ENCODE results near the gene UCHL1.

DNA sequence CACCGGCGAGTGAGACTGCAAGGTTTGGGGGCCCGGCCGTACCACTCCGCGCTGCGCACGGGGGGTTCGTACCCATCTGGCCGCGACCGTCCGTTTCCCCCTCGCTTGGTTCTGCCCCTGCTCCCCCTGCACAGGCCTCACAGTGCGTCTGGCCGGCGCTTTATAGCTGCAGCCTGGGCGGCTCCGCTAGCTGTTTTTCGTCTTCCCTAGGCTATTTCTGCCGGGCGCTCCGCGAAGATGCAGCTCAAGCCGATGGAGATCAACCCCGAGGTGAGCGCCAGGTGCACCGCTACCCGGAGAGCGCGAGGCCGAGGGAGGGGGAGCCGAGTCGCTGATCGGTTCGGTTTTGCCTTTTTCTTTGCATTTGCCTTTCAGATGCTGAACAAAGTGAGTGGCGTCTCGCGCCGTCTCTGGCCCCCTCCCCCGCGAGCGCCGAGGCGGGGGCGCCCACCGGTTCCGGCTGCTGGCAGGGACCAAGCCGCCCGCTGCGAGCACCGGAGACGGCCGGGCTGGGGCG is at the start of gene UCHL1:
- TF ChIP-seq CTCF (IDR thresholded peaks at IDR 0.05; ENCODE audit: low read length): no peak
- no peak for TF ChIP-seq EZH2 (IDR thresholded peaks at IDR 0.05; ENCODE audit: borderline replicate concordance, low read length)
